Right lobe of liver (tissue), 6 donors: ENCODE results near the gene DLL4. TPM values are rescaled to one million over a fixed set of nuclear protein-coding genes. Genes with fewer than 3 reads are reported as not detected.
"Not testable (repeated sequence)": the region's sequence is repeated elsewhere in the genome, so short reads cannot be mapped to it uniquely, and the experiment has no call there.

Experiments used
- ATAC-seq, 4 donors: fragments of 200-7000 bp; cut with Tn5 transposase; one replicate each; pipeline ENCODE4 v1.9.1; 2020; ENCODE audit warnings: mild to moderate bottlenecking in 4 of 4, moderate library complexity in 4 of 4
- DNase-seq, 3 donors: peaks; one replicate each; pipeline ENCODE4 v3.0.0-alpha.2; 2020
- H3K27ac ChIP-seq, 3 donors: fragments of 200-600 bp; one replicate each; pipeline ENCODE4 v1.8.0; 2022
- H3K27me3 ChIP-seq, 2 donors: fragments of 200-600 bp; one replicate each; pipeline ENCODE4 v1.8.0; 2022
- H3K36me3 ChIP-seq, 4 donors: fragments of 200-600 bp; sonication (generic) in 1 of 4; one replicate each; pipeline versions ENCODE4 v1.5.1 to v1.8.0; 2017 to 2022; ENCODE audit warnings: control low read depth in 1 of 4
- H3K4me1 ChIP-seq, 4 donors: fragments of 200-600 bp; sonication (generic) in 1 of 4; one replicate each; pipeline versions ENCODE4 v1.5.1 to v1.8.0; 2017 to 2022; ENCODE audit warnings: control low read depth in 1 of 4
- H3K4me3 ChIP-seq, 3 donors: fragments of 200-600 bp; one replicate each; pipeline ENCODE4 v1.8.0; 2022
- H3K9me3 ChIP-seq, 4 donors: fragments of 200-600 bp; sonication (generic) in 1 of 4; one replicate each; pipeline versions ENCODE4 v1.5.1 to v1.8.0; 2017 to 2022; ENCODE audit warnings: control low read depth in 1 of 4
- POLR2A ChIP-seq: fragments of 450-650 bp; IDR thresholded peaks from one replicate; pipeline ENCODE4 v1.6.1; 2017; ENCODE audit warnings: antibody characterized with exemption, mild to moderate bottlenecking
- WGBS: methylation state at CpG from one replicate; pipeline ENCODE4 v1.1.6; 2018; ENCODE audit warnings: low coverage, low lambda C conversion rate; ENCODE audit not compliant: insufficient coverage; ENCODE audit errors: missing lambda C conversion rate; 5-methylcytosine and 5-hydroxymethylcytosine counted together
- intact Hi-C, 2 donors: fragments of 100-400 bp; cut with DNase I; formaldehyde crosslinking; loops; one replicate each; pipeline versions ENCODE4 v1.11.2 to v1.14.1; 2022
- total RNA-seq, 6 experiments: library from RNA; depleted of rRNA in 2 of 6; stranded (reverse); fragments of >200 nt in 2 of 6; fragmentation: NEBNext Ultra II Directional in 3 of 6; extraction: Animal tissue kit (Norgen Biotek cat#: 25700) in 3 of 6; gene quantifications; one replicate each; pipeline versions ENCODE4 v1.1.0 to v1.2.4, GENCODE V29; 2016 to 2023
- TF ChIP-seq, protein P1 (sequence below), 4 donors: fragments of 200-600 bp in 3 of 4; fragments of 450-650 bp in 1 of 4; IDR thresholded peaks; one replicate each; pipeline versions ENCODE4 v1.5.1 to v1.8.0; 2016 to 2022; ENCODE audit warnings: antibody characterized with exemption in 4 of 4, mild to moderate bottlenecking in 2 of 4
- donor health status: DM: no; HTN: yes; CAD: no.
- donor health status: DM: no; HTN: no; CAD: no.
- donor health status: DM: no; HTN: no; CAD: no.
- donor health status: DM: no; HTN: yes; CAD: no.
- donor health status: DM: no; HTN: yes; CAD: no.

DLL4 gene
- total RNA-seq, 6 experiments from 2014 or later, result 2.9 to 8.7 (median 4.2) TPM

- H3K4me3 ChIP-seq, result peak overlapping the region; percentile 56 to 76 (median 72)
- ATAC-seq, result peak in 1 of 4 donors; percentile 3
- no peak for DNase-seq
Observed at GRCh38 chr15:40952301-40952900, 23.3 kb downstream of the DLL4 start.

DNA sequence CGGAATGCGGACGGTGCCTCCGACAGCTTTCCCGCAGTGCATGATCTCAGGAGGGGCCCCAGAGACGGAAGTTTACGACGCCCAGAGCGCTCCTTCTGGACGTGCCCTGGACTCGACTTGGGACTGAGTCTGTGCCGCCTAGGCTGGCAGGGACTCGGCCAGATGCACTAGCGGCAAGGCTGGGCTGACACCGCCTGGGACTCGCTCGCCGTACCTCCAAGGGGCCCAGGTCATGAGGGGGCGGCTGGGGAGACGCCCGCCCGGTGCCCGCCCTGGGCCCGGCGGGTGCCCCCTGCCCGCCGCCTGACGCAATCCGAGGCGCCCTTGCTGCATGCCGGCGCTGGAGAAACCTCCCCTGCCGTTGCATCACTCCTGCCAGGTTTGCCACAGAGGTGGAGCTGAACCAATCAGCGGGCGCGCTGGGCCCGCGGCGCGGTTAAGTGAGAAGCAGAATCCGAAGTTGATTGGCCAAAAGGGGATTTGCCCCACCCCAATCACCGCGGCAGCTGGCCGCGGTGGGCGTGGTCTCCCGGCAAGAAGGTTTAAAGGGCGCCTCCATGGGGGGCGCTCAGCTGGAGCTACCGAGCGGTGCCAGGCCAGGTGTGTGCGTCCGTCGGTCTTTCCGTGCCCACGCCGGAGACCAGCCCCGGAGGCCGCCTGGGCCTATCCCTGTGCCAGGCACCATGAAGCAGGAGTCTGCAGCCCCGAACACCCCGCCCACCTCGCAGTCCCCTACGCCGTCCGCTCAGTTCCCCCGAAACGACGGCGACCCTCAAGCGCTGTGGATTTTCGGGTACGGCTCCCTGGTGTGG lies 24.0 kb downstream of the DLL4 start, which contains the start of gene CHAC1:
TSS of gene CHAC1 (plus strand) at position 571 of the 812 bp plus-strand sequence. CDS start at position 684, 113 bp downstream.
- DNase-seq (peak; percentile 96 to 99 (median 98)), ATAC-seq (peak; percentile 86 to 91 (median 89))
- Histone ChIP-seq H3K4me3 (peak within 1 kb of the TSS; percentile 56 to 76 (median 72)), H3K4me1 (peaks cover 0 to 22% (median 7%) of the 10 kb centered on the region in 4 donors), H3K9me3 (no peaks in the 10 kb centered on the region), H3K27me3 (no peaks in the 10 kb centered on the region), H3K36me3 (no peaks in the 10 kb centered on the region), H3K27ac (peak within 1 kb of the TSS in 2 of 3 donors; percentile 80 to 89)
- 0% methylated on average over 4 of the region's 72 CpGs for WGBS
- intact Hi-C loops, result no loop called here
- TF ChIP-seq, protein P1, sequence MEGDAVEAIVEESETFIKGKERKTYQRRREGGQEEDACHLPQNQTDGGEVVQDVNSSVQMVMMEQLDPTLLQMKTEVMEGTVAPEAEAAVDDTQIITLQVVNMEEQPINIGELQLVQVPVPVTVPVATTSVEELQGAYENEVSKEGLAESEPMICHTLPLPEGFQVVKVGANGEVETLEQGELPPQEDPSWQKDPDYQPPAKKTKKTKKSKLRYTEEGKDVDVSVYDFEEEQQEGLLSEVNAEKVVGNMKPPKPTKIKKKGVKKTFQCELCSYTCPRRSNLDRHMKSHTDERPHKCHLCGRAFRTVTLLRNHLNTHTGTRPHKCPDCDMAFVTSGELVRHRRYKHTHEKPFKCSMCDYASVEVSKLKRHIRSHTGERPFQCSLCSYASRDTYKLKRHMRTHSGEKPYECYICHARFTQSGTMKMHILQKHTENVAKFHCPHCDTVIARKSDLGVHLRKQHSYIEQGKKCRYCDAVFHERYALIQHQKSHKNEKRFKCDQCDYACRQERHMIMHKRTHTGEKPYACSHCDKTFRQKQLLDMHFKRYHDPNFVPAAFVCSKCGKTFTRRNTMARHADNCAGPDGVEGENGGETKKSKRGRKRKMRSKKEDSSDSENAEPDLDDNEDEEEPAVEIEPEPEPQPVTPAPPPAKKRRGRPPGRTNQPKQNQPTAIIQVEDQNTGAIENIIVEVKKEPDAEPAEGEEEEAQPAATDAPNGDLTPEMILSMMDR (IDR thresholded peaks at IDR 0.05), result peak in 1 of 4 donors; percentile 8
- peak; percentile 87 for TF ChIP-seq POLR2A

More at GRCh38 chr15:40952301-40952900, 23.3 kb downstream of the DLL4 start:
- peaks cover 0 to 22% (median 7%) of the 10 kb centered on the region in 4 donors for H3K4me1 ChIP-seq
- H3K9me3 ChIP-seq, result no peaks in the 10 kb centered on the region
- TF ChIP-seq POLR2A, result no peak
- TF ChIP-seq, protein P1 (IDR thresholded peaks at IDR 0.05), result no peak
- H3K27me3 ChIP-seq, result no peaks in the 10 kb centered on the region
- H3K27ac ChIP-seq, result peak overlapping the region in 2 of 3 donors; percentile 80 to 89
- H3K36me3 ChIP-seq, result no peaks in the 10 kb centered on the region
- intact Hi-C loops, result no loop called here
- WGBS, result 40% methylated on average over 2 of the region's 23 CpGs

DNA sequence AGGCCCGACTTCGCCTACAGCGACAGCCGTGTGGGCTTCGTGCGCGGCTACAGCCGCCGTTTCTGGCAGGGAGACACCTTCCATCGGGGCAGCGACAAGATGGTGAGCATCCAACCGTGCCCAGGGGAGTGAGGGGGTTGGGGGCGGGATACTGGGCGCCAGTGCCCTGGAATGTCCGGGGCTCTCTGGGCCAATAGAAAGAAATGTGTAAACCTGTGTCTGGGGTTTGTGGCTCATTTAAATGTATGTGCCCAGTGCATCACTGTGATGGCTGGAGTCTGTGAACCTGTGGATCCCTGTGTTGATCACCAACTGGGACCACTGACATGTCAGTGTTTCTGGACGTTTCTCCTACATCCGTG lies 24.6 kb downstream of the DLL4 start:
- Histone ChIP-seq H3K36me3 (no peaks in the 10 kb centered on the region), H3K4me3 (peak overlapping the region; percentile 56 to 76 (median 72)), H3K9me3 (no peaks in the 10 kb centered on the region), H3K4me1 (peaks cover 0 to 22% (median 7%) of the 10 kb centered on the region in 4 donors), H3K27me3 (no peaks in the 10 kb centered on the region), H3K27ac (peak overlapping the region in 1 of 3 donors; percentile 5)
- no peak for DNase-seq
- 6% methylated on average over 6 of the region's 17 CpGs for WGBS
- intact Hi-C loops, result no loop called here
- ATAC-seq, result peak in 1 of 4 donors; percentile 1
- TF ChIP-seq, protein P1 (IDR thresholded peaks at IDR 0.05), result no peak
- no peak for TF ChIP-seq POLR2A

DNA sequence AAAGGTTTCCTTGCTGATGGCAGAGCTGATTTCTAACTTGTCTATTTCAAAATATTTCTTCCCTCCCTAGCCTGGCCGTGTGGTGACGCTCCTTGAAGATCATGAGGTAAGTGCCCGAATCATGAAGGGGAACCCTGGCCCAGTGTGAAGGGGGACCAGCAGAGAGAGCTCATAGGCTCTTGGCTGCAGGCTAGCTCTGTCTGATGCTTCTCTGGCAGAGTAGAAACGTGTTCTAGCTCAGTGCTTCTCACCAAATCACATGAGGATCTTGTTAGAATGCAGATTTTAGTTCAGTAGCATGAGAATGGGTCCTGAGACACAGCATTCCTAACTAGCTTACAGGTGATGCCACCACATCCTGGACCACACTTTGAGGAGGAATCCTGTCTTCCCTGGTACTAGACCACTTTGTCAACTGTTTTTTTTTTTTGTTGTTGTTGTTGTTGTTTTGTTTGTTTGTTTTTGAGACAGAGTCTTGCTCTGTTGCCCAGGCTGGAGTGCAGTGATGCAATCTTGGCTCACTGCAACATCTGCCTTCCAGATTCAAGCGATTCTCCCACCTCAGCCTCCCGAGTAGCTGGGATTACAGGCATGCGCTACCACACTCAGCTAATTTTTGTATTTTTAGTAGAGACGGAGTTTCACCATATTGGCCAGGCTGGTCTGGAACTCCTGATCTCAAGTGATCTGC lies 25.2 kb downstream of the DLL4 start:
- H3K4me3 ChIP-seq, H3K9me3 ChIP-seq, ATAC-seq, intact Hi-C loops, H3K36me3 ChIP-seq, H3K27ac ChIP-seq, H3K27me3 ChIP-seq, DNase-seq: not testable (repeated sequence)
- 17% methylated on average over 2 of the region's 8 CpGs for WGBS
- peaks cover 0 to 19% (median 7%) of the 10 kb centered on the region in 4 donors for H3K4me1 ChIP-seq
